Esophagus (tissue), 2 donors: Measurements from ENCODE around the gene SUPT16H. TPM values are rescaled to one million over a fixed set of nuclear protein-coding genes. Genes with fewer than 3 reads are reported as not detected.
A peak's percentile ranks its signal among the peaks of the same experiment; 100 is the strongest.

Source experiments
- H3K27ac ChIP-seq, 2 donors: one replicate each; pipeline ENCODE4 v1.5.1; 2013; ENCODE audit warnings: low read depth in 2 of 2, mild to moderate bottlenecking in 2 of 2, inconsistent platforms in 1 of 2, low read length in 1 of 2, moderate library complexity in 1 of 2
- H3K27me3 ChIP-seq, 2 donors: one replicate each; pipeline ENCODE4 v1.6.1; 2013; ENCODE audit warnings: low read length in 2 of 2, control low read depth in 1 of 2, mild to moderate bottlenecking in 1 of 2; ENCODE audit not compliant: insufficient read depth in 2 of 2, control insufficient read depth in 1 of 2
- H3K36me3 ChIP-seq, 2 donors: one replicate each; pipeline ENCODE4 v1.6.1; 2013; ENCODE audit warnings: low read length in 1 of 2; ENCODE audit not compliant: control insufficient read depth in 2 of 2, insufficient read depth in 2 of 2
- H3K4me1 ChIP-seq, 2 donors: one replicate each; pipeline ENCODE4 v1.6.1; 2013; ENCODE audit warnings: low read length in 1 of 2; ENCODE audit not compliant: control insufficient read depth in 2 of 2, insufficient read depth in 2 of 2
- H3K4me3 ChIP-seq, 2 donors: one replicate each; pipeline ENCODE4 v1.5.1; 2013; ENCODE audit warnings: low read length in 2 of 2, mild to moderate bottlenecking in 2 of 2, low read depth in 1 of 2, moderate library complexity in 1 of 2
- H3K9me3 ChIP-seq, 2 donors: one replicate each; pipeline ENCODE4 v1.6.1; 2013; ENCODE audit warnings: mild to moderate bottlenecking in 2 of 2, low read depth in 1 of 2, low read length in 1 of 2, moderate library complexity in 1 of 2; ENCODE audit not compliant: control insufficient read depth in 2 of 2, insufficient read depth in 1 of 2
- WGBS, 2 donors: extraction: QIAGEN DNeasy Blood & Tissue Kit; methylation state at CpG; one replicate each; pipeline ENCODE4 v1.1.7; 2013; 5-methylcytosine and 5-hydroxymethylcytosine counted together
- polyA plus RNA-seq, 2 donors: library from polyadenylated mRNA; stranded (reverse); fragments of 200-250 nt; gene quantifications; one replicate each; pipeline ENCODE4 v1.2.3, GENCODE V29; 2013
- donor health status: healthy with polysubstance abuse.
- donor health status: Bipolar disorder and iron deficiency.

Gene SUPT16H
- polyA plus RNA-seq, 2 donors: 29.2 to 39.4 TPM

GRCh38 chr14:21334202-21334906, 49.5 kb downstream of the SUPT16H start:
- Histone ChIP-seq H3K36me3 (no peaks in the 10 kb centered on the region), H3K27me3 (no peaks in the 10 kb centered on the region), H3K4me3 (no peak overlapping the region), H3K9me3 (no peaks in the 10 kb centered on the region), H3K27ac (no peak overlapping the region), H3K4me1 (no peaks in the 10 kb centered on the region)
- WGBS, 2 donors: 78 to 82% methylated on average over 9 of the region's 9 CpGs

- no peak overlapping the region for H3K27ac ChIP-seq
- H3K4me3 ChIP-seq: no peak overlapping the region
- H3K36me3 ChIP-seq: no peaks in the 10 kb centered on the region
- no peaks in the 10 kb centered on the region for H3K4me1 ChIP-seq
- WGBS, 2 donors: 83 to 85% methylated on average over 2 of the region's 2 CpGs
- no peaks in the 10 kb centered on the region for H3K27me3 ChIP-seq
- no peaks in the 10 kb centered on the region for H3K9me3 ChIP-seq
These were observed 50.9 kb downstream of the SUPT16H start for GRCh38 chr14:21332950-21333349.

- no peak overlapping the region for H3K4me3 ChIP-seq
- no peaks in the 10 kb centered on the region for H3K36me3 ChIP-seq
- no peaks in the 10 kb centered on the region for H3K9me3 ChIP-seq
- no peaks in the 10 kb centered on the region for H3K27me3 ChIP-seq
- H3K27ac ChIP-seq: no peak overlapping the region
- WGBS, 2 donors: 80 to 87% methylated on average over 1 of the region's 1 CpG
- H3K4me1 ChIP-seq: no peaks in the 10 kb centered on the region
These were observed 56.8 kb downstream of the SUPT16H start for GRCh38 chr14:21326972-21327371.

- WGBS, 2 donors: 73 to 75% methylated on average over 2 of the region's 2 CpGs
- Histone ChIP-seq H3K36me3 (no peaks in the 10 kb centered on the region), H3K4me1 (no peaks in the 10 kb centered on the region)
These were observed 61.1 kb downstream of the SUPT16H start for GRCh38 chr14:21322716-21323115.

GRCh38 chr14:21320913-21321312, 62.9 kb downstream of the SUPT16H start:
- Histone ChIP-seq H3K4me3 (no peak overlapping the region), H3K4me1 (no peaks in the 10 kb centered on the region), H3K27me3 (no peaks in the 10 kb centered on the region), H3K27ac (no peak overlapping the region), H3K9me3 (no peaks in the 10 kb centered on the region), H3K36me3 (no peaks in the 10 kb centered on the region)
- 93 to 95% methylated on average over 2 of the region's 2 CpGs for WGBS, 2 donors

More at GRCh38 chr14:21322716-21323115, 61.1 kb downstream of the SUPT16H start:
- Histone ChIP-seq H3K27ac (no peak overlapping the region), H3K9me3 (no peaks in the 10 kb centered on the region), H3K4me3 (no peak overlapping the region), H3K27me3 (no peaks in the 10 kb centered on the region)

GRCh38 chr14:21317398-21317797, 66.4 kb downstream of the SUPT16H start:
- WGBS, 2 donors: 55 to 63% methylated on average over 3 of the region's 3 CpGs

GRCh38 chr14:21313512-21313911, 70.3 kb downstream of the SUPT16H start:
- Histone ChIP-seq H3K27ac (no peak overlapping the region), H3K4me1 (no peaks in the 10 kb centered on the region), H3K27me3 (no peaks in the 10 kb centered on the region), H3K9me3 (no peaks in the 10 kb centered on the region), H3K4me3 (no peak overlapping the region), H3K36me3 (no peaks in the 10 kb centered on the region)
- WGBS, 2 donors: 83 to 90% methylated on average over 12 of the region's 12 CpGs

More at GRCh38 chr14:21317398-21317797, 66.4 kb downstream of the SUPT16H start:
- H3K36me3 ChIP-seq: no peaks in the 10 kb centered on the region
- no peaks in the 10 kb centered on the region for H3K9me3 ChIP-seq
- H3K4me1 ChIP-seq: no peaks in the 10 kb centered on the region
- no peaks in the 10 kb centered on the region for H3K27me3 ChIP-seq
- no peak overlapping the region for H3K27ac ChIP-seq
- H3K4me3 ChIP-seq: no peak overlapping the region

GRCh38 chr14:21311614-21312013, 72.2 kb downstream of the SUPT16H start:
- Histone ChIP-seq H3K27me3 (no peaks in the 10 kb centered on the region), H3K9me3 (no peaks in the 10 kb centered on the region), H3K27ac (no peak overlapping the region), H3K36me3 (no peaks in the 10 kb centered on the region), H3K4me1 (no peaks in the 10 kb centered on the region), H3K4me3 (no peak overlapping the region)
- WGBS, 2 donors: 64 to 65% methylated on average over 2 of the region's 2 CpGs

- H3K36me3 ChIP-seq: no peaks in the 10 kb centered on the region
- no peaks in the 10 kb centered on the region for H3K27me3 ChIP-seq
- no peak overlapping the region for H3K4me3 ChIP-seq
- no peaks in the 10 kb centered on the region for H3K9me3 ChIP-seq
- H3K27ac ChIP-seq: no peak overlapping the region
- WGBS, 2 donors: 92 to 96% methylated on average over 2 to 3 of the region's 3 CpGs
- H3K4me1 ChIP-seq: no peaks in the 10 kb centered on the region
These were observed 73.9 kb downstream of the SUPT16H start for GRCh38 chr14:21309956-21310355.

GRCh38 chr14:21309238-21309636, 74.6 kb downstream of the SUPT16H start:
- Histone ChIP-seq H3K4me3 (peak overlapping the region in 1 of 2 donors; percentile 13), H3K36me3 (no peaks in the 10 kb centered on the region), H3K27me3 (no peaks in the 10 kb centered on the region), H3K4me1 (no peaks in the 10 kb centered on the region), H3K27ac (peak overlapping the region; percentile 13 to 47), H3K9me3 (no peaks in the 10 kb centered on the region)
- WGBS, 2 donors: 64 to 67% methylated on average over 8 of the region's 8 CpGs
